GM20431 (cell line): ENCODE measurements around the gene MPST.
"Not testable (repeated sequence)": the region's sequence is repeated elsewhere in the genome, so short reads cannot be mapped to it uniquely, and the experiment has no call there.

Experiments
- in situ Hi-C: fragments of 300-500 bp; cut with MseI, MboI; formaldehyde crosslinking; loops from one replicate; pipeline ENCODE4 v1.15.0; 2020; ENCODE audit warnings: low sequenced_read_pairs; ENCODE audit not compliant: unreplicated experiment

Gene MPST

GRCh38 chr22:37071850-37072592, 52.5 kb downstream of the MPST start:
- in situ Hi-C loops: not testable (repeated sequence)

- in situ Hi-C loops: no loop called here
Measured at GRCh38 chr22:37072673-37073072, 53.1 kb downstream of the MPST start.

- in situ Hi-C loops: no loop called here
Measured at GRCh38 chr22:37074537-37074936, 55.0 kb downstream of the MPST start.

GRCh38 chr22:37075046-37075445, 55.5 kb downstream of the MPST start:
- in situ Hi-C loops: no loop called here

- in situ Hi-C loops: no loop called here
Measured at GRCh38 chr22:37075822-37076433, 56.4 kb downstream of the MPST start.

- in situ Hi-C loops: no loop called here
Measured at GRCh38 chr22:37077802-37078448, 58.4 kb downstream of the MPST start.

- in situ Hi-C loops: no loop called here
Measured at GRCh38 chr22:37079158-37079557, 59.6 kb downstream of the MPST start.
